ENCODE data around the gene NBAS.

NBAS gene

GRCh38 chr2:15421753-15422152, 139.4 kb downstream of the NBAS start:
- TF ChIP-seq, protein P1, sequence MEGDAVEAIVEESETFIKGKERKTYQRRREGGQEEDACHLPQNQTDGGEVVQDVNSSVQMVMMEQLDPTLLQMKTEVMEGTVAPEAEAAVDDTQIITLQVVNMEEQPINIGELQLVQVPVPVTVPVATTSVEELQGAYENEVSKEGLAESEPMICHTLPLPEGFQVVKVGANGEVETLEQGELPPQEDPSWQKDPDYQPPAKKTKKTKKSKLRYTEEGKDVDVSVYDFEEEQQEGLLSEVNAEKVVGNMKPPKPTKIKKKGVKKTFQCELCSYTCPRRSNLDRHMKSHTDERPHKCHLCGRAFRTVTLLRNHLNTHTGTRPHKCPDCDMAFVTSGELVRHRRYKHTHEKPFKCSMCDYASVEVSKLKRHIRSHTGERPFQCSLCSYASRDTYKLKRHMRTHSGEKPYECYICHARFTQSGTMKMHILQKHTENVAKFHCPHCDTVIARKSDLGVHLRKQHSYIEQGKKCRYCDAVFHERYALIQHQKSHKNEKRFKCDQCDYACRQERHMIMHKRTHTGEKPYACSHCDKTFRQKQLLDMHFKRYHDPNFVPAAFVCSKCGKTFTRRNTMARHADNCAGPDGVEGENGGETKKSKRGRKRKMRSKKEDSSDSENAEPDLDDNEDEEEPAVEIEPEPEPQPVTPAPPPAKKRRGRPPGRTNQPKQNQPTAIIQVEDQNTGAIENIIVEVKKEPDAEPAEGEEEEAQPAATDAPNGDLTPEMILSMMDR (IDR thresholded peaks at IDR 0.05; ENCODE audit: insufficient read depth, low read length, poor library complexity, severe bottlenecking) = no peak
- no peak for DNase-seq (ENCODE audit: extremely low read depth, insufficient read length)
- Histone ChIP-seq H3K4me3 (replicated peaks; ENCODE audit: low read depth, low read length) (no peak overlapping the region), H3K36me3 (ENCODE audit: control insufficient read depth, insufficient read depth, low read length) (no peaks in the 10 kb centered on the region), H3K27me3 (replicated peaks; ENCODE audit: control insufficient read depth, insufficient read depth, low read length) (no peaks in the 10 kb centered on the region)

GRCh38 chr2:15415748-15416147, 145.4 kb downstream of the NBAS start:
- Histone ChIP-seq H3K36me3 (ENCODE audit: control insufficient read depth, insufficient read depth, low read length) (no peaks in the 10 kb centered on the region; the same call in 1 of the 2 replicates), H3K27me3 (replicated peaks; ENCODE audit: control insufficient read depth, insufficient read depth, low read length) (no peaks in the 10 kb centered on the region), H3K4me3 (replicated peaks; ENCODE audit: low read depth, low read length) (no peak overlapping the region)
- TF ChIP-seq, protein P1 (IDR thresholded peaks at IDR 0.05; ENCODE audit: insufficient read depth, low read length, poor library complexity, severe bottlenecking) = no peak
- DNase-seq (ENCODE audit: extremely low read depth, insufficient read length) = no peak

- H3K4me3 ChIP-seq (replicated peaks; ENCODE audit: low read depth, low read length) = no peak overlapping the region
- TF ChIP-seq, protein P1 (IDR thresholded peaks at IDR 0.05; ENCODE audit: insufficient read depth, low read length, poor library complexity, severe bottlenecking) = no peak
- H3K36me3 ChIP-seq (ENCODE audit: control insufficient read depth, insufficient read depth, low read length) = no peaks in the 10 kb centered on the region; the same call in 1 of the 2 replicates
- DNase-seq (ENCODE audit: extremely low read depth, insufficient read length) = no peak
- no peaks in the 10 kb centered on the region for H3K27me3 ChIP-seq (replicated peaks; ENCODE audit: control insufficient read depth, insufficient read depth, low read length)
These were observed 148.4 kb downstream of the NBAS start for GRCh38 chr2:15412779-15413178.

GRCh38 chr2:15412309-15412708, 148.8 kb downstream of the NBAS start:
- TF ChIP-seq, protein P1 (IDR thresholded peaks at IDR 0.05; ENCODE audit: insufficient read depth, low read length, poor library complexity, severe bottlenecking) = no peak
- no peak for DNase-seq (ENCODE audit: extremely low read depth, insufficient read length)

DNA sequence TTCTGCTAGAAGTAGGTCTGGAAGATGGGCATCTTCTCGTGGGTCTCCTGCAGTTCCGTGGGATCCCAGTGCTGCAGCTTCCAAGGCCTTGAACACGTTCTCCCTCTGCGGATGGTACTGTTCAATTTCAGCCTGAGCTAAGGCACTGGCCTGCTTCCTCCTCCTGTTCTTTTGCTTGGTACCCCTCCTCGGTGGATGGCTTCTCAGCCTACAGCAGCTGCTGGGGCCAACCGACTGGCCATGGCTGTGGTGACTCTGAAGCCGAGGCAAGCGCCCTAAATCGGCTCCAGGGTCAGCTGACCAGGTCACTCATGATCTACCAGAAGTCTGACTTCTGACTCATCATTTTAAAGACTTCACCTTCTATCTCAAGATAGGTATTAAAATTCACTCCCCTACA, 150.2 kb downstream of the NBAS start:
- Histone ChIP-seq H3K4me3 (replicated peaks; ENCODE audit: low read depth, low read length) (no peak overlapping the region), H3K27me3 (replicated peaks; ENCODE audit: control insufficient read depth, insufficient read depth, low read length) (no peaks in the 10 kb centered on the region), H3K36me3 (ENCODE audit: control insufficient read depth, insufficient read depth, low read length) (no peaks in the 10 kb centered on the region; the same call in 1 of the 2 replicates)
- TF ChIP-seq, protein P1 (IDR thresholded peaks at IDR 0.05; ENCODE audit: insufficient read depth, low read length, poor library complexity, severe bottlenecking) = no peak
- DNase-seq (ENCODE audit: extremely low read depth, insufficient read length) = no peak

More at GRCh38 chr2:15412309-15412708, 148.8 kb downstream of the NBAS start:
- no peak overlapping the region for H3K4me3 ChIP-seq (replicated peaks; ENCODE audit: low read depth, low read length)
- no peaks in the 10 kb centered on the region; the same call in 1 of the 2 replicates for H3K36me3 ChIP-seq (ENCODE audit: control insufficient read depth, insufficient read depth, low read length)
- H3K27me3 ChIP-seq (replicated peaks; ENCODE audit: control insufficient read depth, insufficient read depth, low read length) = no peaks in the 10 kb centered on the region

- H3K27me3 ChIP-seq (replicated peaks; ENCODE audit: control insufficient read depth, insufficient read depth, low read length) = no peaks in the 10 kb centered on the region
- TF ChIP-seq, protein P1 (IDR thresholded peaks at IDR 0.05; ENCODE audit: insufficient read depth, low read length, poor library complexity, severe bottlenecking) = no peak
- DNase-seq (ENCODE audit: extremely low read depth, insufficient read length) = no peak
- no peak overlapping the region for H3K4me3 ChIP-seq (replicated peaks; ENCODE audit: low read depth, low read length)
- no peaks in the 10 kb centered on the region; the same call in 1 of the 2 replicates for H3K36me3 ChIP-seq (ENCODE audit: control insufficient read depth, insufficient read depth, low read length)
These were observed 152.4 kb downstream of the NBAS start for GRCh38 chr2:15408759-15409158.
